ENCODE data around the gene TAF5L.
"Not testable (repeated sequence)": the region's sequence is repeated elsewhere in the genome, so short reads cannot be mapped to it uniquely, and the experiment has no call there.

Gene TAF5L

GRCh38 chr1:229607370-229607769 lies 18.6 kb downstream of the TAF5L start:
- DNase-seq, result no peak

GRCh38 chr1:229603371-229604005 lies 22.4 kb downstream of the TAF5L start:
- DNase-seq, result no peak

- no peak for DNase-seq
Measured at GRCh38 chr1:229600229-229600628, 25.7 kb downstream of the TAF5L start.

- DNase-seq, result no peak
Measured at GRCh38 chr1:229599218-229599954, 26.5 kb downstream of the TAF5L start.

DNA sequence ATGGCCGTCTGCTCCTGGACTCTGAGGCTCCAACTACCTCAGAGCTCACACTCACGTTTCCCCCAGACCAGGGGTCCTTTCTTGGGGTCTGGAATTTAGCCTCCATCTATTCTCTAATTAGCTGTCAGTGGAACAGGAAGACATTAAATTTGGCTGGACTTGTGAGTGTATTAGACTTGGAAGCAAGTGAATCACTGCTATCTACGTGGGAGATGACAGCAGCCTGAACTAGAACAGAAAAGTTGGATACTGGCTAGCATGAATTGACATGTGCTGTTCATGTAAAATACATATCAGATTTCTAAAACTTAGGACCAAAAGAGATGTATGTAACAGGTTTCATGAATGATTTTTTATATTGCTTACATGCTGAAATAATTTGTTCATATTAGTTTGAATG lies 28.0 kb downstream of the TAF5L start:
- no peak for DNase-seq

DNA sequence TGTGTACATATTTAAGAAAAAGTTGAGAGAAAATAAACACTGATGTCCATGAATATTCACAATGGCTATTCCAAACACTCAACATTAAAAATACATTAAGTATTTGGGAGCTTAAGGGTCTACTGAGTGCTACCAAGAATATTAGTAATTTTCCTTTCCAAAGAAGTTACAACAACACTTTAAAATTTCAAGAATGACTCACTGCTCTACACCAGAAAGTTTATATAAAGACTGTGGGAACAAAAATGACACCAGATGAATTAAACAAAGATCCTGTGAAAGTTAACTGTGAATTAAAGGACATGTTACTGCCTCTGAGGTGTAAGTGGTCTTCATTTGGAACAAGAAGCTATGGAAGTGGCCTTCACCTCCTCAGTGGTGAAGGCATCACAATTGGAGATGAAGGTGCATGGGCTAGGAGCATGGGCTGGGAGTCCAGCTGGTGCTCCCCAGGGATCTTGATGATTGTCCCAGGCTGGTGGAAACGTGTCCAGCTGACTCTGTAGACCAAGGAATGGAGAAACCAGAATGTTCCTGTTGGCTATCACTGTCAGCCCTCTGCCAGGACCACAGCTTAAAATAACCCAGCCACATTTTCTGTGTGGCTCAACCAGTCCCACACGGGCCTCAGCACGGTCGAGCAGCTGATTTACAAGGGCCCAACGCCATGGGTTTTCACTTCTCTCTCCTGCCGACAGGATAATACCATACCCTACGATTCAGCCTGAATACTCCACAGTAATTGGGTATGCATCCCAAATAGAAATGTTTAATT lies 28.8 kb downstream of the TAF5L start:
- peak in 1 of 56 donors; percentile 22 for DNase-seq

GRCh38 chr1:229595876-229596275 lies 30.0 kb downstream of the TAF5L start:
- DNase-seq, result not testable (repeated sequence)

DNA sequence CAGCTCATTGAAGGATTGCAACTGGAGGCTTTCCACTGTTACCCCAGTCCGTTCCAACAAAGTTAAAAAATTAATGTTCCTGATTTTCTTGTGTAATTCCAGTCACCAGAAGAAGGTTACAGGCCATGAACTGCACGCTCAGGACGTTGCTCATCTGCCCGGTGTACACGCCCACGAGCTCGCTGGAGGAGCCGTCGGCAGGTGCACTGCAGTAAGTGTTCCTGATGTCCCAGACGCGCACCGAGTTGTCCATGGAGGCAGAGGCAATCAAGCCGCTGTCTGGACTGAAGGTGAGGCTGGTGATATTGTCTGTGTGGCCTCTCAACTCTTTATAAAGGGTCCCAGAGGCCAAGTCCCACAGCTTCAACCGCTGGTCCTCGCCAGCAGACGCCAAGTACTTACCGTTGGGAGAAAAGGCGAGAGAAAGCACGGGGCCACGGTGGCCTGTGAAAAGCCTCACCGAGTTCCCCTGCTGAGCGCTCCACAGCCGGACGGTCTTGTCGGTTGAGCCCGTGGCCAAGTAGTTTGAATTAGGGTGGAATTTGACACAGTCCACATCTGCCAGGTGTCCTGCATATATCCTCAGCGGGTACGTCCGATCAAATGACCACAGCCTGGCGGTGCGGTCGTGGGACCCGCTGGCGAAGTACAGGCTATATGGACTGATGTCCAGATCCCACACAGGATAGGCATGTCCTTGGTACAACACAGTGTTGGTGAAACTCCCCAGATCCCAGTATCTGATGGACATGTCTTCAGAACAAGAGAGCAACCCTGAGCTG lies 31.5 kb downstream of the TAF5L start:
- no peak for DNase-seq

DNA sequence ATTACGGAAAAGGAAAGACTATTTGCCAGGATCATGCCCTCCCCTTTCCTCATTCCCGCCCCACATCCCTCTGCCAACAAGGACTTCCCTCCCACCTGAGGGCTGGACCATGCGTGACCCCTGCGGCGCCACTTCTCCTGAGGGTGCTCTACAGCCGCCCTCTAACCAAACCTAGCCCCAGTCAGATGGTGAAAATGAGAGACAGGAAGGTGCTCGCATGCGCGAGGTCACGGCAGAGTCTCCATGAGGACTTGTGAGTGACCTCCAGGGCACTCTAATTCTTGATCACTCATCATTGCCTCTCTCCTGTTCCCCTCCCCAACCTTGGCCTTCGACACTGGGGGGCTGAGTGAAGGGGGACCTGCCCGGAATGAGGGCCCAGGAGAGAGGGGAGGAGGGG lies 32.1 kb downstream of the TAF5L start:
- no peak for DNase-seq

DNA sequence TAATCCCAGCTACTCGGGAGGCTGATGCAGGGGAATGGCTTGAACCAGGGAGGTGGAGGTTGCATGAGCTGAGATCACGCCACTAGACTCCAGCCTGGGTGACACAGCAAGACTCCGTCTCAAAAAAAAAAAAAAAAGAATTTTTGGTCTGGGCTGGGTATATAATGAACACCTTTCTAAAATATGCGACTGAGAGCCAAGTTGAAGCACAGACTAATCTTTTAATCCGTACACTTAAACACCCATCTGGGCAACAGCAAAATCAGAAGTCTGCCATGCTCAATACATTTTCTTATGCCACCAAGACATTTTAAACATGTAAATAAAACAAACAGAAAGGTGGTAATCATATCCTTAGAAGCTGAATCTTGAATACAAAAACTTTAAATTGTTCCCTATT lies 35.8 kb downstream of the TAF5L start:
- DNase-seq, result no peak

DNA sequence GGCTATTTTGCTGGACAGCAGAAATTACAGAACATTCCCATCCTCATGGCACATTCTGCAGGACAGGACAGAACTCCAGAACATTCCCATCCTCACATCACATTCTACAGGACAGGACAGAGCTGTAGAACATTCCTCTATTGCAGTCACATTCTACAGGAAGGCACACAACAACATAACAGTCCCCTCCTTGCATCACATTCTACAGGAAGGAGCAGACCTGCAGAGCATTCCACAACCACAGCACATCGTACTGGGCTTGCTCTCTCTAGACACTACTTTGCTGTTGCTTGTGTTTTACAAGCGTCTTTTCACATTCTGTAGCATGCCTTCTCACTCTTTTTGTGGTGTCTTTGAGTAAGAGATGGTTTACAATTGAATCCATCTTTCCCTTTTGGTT lies 40.6 kb downstream of the TAF5L start:
- no peak for DNase-seq

DNA sequence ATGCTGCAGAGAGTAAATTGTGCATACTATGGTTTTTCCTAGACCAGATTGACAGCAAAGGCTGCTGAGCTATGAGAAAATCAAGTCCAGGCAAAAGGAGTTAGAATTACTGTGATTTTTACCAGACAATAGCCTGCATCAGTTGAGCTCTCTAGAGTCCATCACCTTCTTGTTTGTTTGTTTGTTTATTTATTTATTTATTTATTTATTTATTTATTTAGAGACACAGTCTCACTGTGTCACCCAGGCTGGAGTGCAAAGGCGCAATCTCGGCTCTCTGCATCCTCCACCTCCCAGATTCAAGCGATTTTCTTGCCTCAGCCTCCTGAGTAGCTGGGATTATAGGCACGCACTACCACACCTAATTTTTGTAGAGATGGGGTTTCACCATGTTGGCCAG lies 43.2 kb downstream of the TAF5L start:
- DNase-seq, result no peak

DNA sequence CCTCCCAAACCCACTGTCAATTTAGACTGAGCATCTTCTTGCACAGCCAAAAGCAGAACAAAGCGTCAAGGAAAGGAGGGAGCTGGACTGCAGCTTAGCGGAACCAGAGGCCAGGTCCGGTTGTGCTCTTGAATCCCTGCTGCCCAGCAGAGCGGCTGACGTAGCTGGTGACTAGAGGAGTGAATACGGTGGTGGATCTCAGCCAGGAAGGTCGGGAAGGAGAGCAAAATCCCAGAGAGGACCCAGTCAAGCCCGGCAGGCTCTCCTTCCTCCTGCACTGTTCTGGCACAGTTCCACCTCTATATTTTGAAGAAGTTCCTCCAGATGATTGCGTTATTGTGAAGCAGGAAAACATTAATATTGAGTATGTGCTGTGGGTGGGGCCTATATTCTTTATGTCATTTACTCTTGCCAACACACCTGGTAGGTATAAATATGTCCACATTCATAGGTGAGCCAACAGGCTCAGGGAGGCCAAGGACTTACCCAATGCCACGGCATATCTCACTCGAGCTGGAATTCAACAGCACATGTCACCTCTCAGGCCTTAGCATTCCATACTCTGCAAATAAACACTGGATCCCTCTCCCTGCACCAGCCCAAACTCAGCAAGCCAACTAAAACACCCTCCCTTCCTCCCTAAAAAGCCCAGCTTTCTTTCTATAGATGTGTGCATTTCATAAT lies 43.8 kb downstream of the TAF5L start:
- DNase-seq, result peak in 27 of 56 donors; percentile 3 to 49 (median 13)

DNA sequence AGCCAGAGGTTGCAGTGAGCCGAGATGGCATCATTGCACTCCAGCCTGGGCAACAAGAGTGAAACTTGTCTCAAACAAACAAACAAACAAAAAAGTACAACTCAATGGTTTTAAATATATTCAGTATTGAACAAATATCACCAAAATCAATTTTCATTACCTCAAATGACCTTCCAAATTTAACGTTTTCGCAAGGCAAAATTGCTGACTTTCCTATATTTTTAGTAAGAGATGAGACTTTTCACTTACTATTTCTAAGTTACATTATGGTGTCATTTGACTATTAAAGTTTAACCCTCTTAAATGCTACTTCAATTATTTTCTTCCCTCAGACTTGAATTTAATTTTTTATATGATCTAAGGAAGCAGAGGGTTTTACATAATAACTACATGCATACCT lies 44.4 kb downstream of the TAF5L start:
- DNase-seq, result no peak

DNA sequence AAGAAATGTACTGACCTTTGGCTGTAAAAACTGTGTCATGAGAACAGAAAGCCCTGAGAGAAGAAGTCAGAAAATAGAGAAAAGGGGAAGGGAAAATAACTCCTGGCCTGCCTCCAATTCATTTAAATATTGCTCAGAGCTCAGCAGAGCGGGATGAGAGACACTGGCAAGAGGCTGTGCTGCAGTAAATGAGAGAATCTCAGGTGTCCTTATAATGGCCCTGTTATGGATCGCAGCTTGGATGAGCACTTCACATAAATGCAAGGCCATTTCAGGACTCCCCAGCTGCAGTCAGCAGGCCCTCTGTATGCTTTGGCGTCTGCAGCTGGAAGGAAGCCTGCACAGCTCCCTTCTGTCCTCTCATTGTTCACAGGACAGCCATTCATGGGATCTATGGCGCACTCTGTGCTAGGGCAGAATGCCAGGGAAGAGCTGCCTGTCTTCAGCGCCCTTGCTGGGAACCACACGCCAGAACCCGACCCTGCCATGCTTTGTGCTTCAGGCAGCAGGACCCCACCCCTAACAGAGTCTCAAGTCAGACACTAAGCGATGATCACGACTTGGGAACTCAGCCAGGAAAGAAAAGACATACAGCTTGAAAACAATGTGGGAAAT lies 46.8 kb downstream of the TAF5L start:
- DNase-seq, result peak in 55 of 56 donors; percentile 13 to 93 (median 83)

GRCh38 chr1:229578168-229579058 lies 47.5 kb downstream of the TAF5L start:
- DNase-seq, result peak in 12 of 56 donors; percentile 24 to 72 (median 44)

DNA sequence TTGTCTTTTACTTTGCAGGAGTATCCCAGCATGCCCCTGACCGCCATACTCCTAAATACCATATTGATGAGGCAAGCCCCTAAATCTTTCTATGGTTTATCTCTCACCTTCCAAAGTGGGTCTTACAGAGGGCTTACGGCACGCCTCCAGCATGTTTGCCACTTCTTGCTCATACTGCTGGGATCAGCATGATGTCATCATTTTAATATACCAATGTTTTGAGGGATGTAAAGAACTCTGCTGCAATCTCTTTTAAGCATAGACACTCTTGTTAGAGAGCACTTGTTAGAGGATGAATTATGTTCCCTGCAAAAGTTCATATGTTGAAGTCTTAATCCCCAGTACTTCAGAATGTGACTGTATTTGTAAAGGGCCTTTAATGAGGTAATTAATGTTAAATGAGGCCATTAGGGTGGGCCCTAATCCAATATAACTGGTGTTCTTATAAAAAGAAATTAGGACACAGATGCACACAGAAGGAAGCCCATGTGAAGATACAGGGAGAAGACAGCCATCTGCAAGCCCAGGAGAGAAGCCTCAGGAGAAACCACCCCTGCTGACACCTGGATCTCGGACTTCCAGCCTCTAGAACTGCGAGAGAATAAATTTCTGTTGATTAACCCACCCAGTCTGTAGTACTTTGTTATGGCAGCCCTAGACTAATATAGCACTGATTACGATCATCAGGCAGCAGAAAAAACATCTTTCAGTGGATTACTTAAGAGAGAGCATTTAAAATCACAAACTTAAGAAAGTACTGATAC lies 51.1 kb downstream of the TAF5L start:
- no peak for DNase-seq

DNA sequence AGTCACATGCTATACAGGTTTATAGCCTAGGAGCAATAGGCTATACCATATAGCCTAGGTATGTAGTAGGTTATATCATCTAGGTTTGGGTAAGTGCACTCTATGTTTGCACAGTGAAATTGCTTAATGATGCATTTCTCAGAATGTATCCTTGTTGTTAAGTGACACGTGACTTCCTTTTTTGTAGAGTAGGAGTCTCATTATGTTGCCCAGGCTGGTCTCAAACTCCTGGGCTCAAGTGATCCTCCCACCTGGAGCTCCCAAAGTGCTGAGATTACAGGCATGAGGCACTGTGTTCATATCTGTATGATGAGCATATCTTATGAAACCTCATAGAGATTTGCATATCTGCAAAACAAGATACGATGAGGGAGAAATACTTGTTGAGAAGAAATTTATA lies 53.6 kb downstream of the TAF5L start:
- DNase-seq, result no peak

All from nucleus accumbens (tissue), 56 donors.